Upper lobe of left lung (tissue), 4 donors: Measurements from ENCODE around the gene KYAT1.

Experiments
- EP300 ChIP-seq, 4 donors: sonication (generic); formaldehyde crosslinking; IDR thresholded peaks; one replicate each; pipeline ENCODE4 v1.5.1; 2017; ENCODE audit warnings: antibody characterized with exemption in 4 of 4, control low read depth in 2 of 4
- POLR2AphosphoS5 ChIP-seq, 2 donors: sonication (generic); formaldehyde crosslinking; IDR thresholded peaks; one replicate each; pipeline ENCODE4 v1.5.1; 2017; ENCODE audit warnings: antibody characterized with exemption in 2 of 2
- TF ChIP-seq, protein P1 (sequence below), 6 experiments: fragments of 450-650 bp in 4 of 6; fragments of 200-600 bp in 2 of 6; sonication (generic) in 2 of 6; IDR thresholded peaks; one replicate each; pipeline ENCODE4 v1.5.1; 2016 to 2019; ENCODE audit warnings: antibody characterized with exemption in 6 of 6

DNA sequence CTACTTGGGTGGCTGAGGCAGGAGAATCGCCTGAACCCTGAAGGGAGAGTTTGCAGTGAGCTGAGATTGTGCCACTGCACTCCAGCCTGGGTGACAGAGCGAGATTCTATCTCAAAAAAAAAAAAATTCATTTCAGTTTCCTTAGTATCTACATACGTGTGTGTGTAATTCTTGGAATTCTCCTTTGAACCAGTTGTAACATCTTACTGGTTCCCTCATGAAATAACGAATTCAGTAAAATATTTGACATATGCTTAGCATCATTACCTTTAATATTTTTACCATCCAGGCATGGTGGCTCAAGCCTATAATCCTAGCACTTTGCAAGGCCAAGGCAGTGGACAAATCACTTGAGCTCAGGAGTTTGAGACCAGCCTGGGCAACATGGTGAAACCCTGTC lies 47.8 kb upstream of the KYAT1 start:
- TF ChIP-seq POLR2AphosphoS5 (IDR thresholded peaks at IDR 0.05) (no peak), EP300 (IDR thresholded peaks at IDR 0.05) (no peak)
- TF ChIP-seq, protein P1, sequence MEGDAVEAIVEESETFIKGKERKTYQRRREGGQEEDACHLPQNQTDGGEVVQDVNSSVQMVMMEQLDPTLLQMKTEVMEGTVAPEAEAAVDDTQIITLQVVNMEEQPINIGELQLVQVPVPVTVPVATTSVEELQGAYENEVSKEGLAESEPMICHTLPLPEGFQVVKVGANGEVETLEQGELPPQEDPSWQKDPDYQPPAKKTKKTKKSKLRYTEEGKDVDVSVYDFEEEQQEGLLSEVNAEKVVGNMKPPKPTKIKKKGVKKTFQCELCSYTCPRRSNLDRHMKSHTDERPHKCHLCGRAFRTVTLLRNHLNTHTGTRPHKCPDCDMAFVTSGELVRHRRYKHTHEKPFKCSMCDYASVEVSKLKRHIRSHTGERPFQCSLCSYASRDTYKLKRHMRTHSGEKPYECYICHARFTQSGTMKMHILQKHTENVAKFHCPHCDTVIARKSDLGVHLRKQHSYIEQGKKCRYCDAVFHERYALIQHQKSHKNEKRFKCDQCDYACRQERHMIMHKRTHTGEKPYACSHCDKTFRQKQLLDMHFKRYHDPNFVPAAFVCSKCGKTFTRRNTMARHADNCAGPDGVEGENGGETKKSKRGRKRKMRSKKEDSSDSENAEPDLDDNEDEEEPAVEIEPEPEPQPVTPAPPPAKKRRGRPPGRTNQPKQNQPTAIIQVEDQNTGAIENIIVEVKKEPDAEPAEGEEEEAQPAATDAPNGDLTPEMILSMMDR (IDR thresholded peaks at IDR 0.05), result no peak
